DND-41 (cell line): ENCODE measurements around the gene TP53I13.

ENCODE experiments used
- CTCF ChIP-seq: IDR thresholded peaks from 2 replicates; pipeline ENCODE4 v1.5.1; 2012; ENCODE audit warnings: borderline replicate concordance, low read length, moderate library complexity, mild to moderate bottlenecking; ENCODE audit not compliant: poor library complexity, severe bottlenecking; ENCODE audit errors: extremely low read depth
- EZH2 ChIP-seq: IDR thresholded peaks from 3 replicates; pipeline ENCODE4 v1.6.1; 2012; ENCODE audit warnings: borderline replicate concordance, low read depth, mild to moderate bottlenecking, moderate library complexity, low read length, inconsistent platforms; ENCODE audit not compliant: severe bottlenecking

GRCh38 chr17:29575511-29576213, 7.2 kb downstream of the TP53I13 start:
- TF ChIP-seq EZH2 (no peak), CTCF (no peak)
